ENCODE data around the gene PCBP2.

DNA sequence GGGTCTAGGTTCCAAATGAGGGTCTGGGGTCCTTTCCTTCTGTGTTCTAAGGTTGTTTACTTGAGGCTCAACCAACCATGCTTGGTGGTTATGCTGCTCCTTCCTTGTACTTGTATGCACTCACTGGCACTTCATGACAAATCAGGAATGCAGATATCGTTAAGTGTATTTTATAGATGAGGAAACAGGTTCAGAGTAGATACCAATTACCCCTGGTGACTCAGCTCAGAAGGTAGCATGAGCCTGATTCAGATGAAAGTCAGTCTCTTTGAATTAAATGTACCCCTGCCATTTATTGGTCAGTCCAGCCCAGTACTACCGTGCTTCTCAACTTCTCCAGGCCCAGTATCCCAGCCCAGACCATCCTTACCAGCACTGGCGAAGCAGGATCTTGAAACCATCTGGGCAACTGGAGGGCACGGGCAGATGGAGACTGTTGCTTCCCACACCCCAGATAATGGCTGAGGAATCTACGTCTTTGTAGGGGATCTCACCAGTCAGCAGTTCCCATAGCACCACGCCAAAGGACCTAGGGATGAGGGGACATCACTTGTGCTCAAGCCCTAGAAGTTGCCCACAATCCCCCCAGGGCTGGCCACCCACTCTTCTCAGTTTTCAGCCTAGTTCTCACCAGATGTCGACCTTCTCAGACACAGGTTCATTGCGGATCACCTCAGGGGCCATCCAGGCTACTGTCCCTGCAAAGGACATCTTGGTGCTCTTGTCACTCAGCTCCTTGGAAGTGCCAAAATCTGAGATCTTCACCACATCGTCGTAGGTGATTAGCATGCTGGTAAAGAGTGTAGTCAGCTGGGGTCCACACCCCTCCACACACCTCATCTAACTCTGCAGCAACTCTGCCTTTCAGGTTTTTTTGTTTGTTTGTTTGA, 33.0 kb downstream of the PCBP2 start:
- TF ChIP-seq, protein P1, sequence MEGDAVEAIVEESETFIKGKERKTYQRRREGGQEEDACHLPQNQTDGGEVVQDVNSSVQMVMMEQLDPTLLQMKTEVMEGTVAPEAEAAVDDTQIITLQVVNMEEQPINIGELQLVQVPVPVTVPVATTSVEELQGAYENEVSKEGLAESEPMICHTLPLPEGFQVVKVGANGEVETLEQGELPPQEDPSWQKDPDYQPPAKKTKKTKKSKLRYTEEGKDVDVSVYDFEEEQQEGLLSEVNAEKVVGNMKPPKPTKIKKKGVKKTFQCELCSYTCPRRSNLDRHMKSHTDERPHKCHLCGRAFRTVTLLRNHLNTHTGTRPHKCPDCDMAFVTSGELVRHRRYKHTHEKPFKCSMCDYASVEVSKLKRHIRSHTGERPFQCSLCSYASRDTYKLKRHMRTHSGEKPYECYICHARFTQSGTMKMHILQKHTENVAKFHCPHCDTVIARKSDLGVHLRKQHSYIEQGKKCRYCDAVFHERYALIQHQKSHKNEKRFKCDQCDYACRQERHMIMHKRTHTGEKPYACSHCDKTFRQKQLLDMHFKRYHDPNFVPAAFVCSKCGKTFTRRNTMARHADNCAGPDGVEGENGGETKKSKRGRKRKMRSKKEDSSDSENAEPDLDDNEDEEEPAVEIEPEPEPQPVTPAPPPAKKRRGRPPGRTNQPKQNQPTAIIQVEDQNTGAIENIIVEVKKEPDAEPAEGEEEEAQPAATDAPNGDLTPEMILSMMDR (conservative IDR thresholded peaks at IDR 0.05), result no peak
- TF ChIP-seq ZFX (IDR thresholded peaks at IDR 0.05), result no peak
